Measurements from ENCODE around the gene HARS1. TPM values are rescaled to one million over a fixed set of nuclear protein-coding genes. Genes with fewer than 3 reads are reported as not detected.

The HARS1 gene
- total and polyA plus RNA-seq, 2 donors (not counting 1 experiment from before 2014, with no cell fraction given): 32.6 to 60.5 TPM

DNA sequence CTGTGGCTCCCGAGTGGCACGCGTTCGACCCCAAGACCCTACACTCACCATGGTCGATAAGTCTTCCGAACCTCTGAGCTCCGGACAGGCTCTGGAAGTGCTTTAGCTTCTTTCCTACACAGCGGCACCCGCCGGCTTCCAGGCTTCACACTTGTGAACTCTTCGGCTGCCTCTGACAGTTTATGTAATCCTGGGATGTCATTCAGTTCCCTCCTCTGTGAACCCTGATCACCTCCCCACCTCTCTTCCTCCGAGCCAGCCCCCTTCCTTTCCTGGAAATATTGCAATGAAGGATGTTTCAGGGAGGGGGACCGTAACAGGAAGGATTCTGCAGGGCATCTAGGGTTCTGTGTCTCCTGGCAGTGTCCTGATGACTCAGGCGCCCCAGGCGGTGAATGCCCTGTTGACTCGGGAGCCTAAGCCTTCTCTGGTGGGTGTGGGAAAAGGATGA lies 58.1 kb downstream of the HARS1 start, which contains the start of gene CD14:
Gene CD14, minus strand, starts transcription at position 155 of the 451 bp plus-strand sequence. Its CDS starts 104 bp downstream, at position 51.
- H3K27me3 Mint-ChIP-seq: peaks cover 17% of the 10 kb centered on the region
- ATAC-seq (ENCODE audit: low read depth) (no peak), DNase-seq (no peak)
- WGBS (ENCODE audit: insufficient coverage): 10% methylated on average over 9 of the region's 16 CpGs
- H3K36me3 ChIP-seq (replicated peaks in 1 of 2; ENCODE audit: control extremely low read depth in 1 of 2, control insufficient read depth in 1 of 2, extremely low read depth in 1 of 2, insufficient read depth in 2 of 2, low read length in 1 of 2): no peaks in the 10 kb centered on the region
- H3K4me3 Mint-ChIP-seq: peak within 1 kb of the TSS; percentile 95
- H3K27ac ChIP-seq (ENCODE audit: low read length in 2 of 2): no peak within 1 kb of the TSS
- peaks cover 0 to 8% (median 6%) of the 10 kb centered on the region in 3 donors for H3K9me3 ChIP-seq (ENCODE audit: control extremely low read depth in 1 of 3, control insufficient read depth in 2 of 3, insufficient read depth in 1 of 3, low read length in 2 of 3)
- H3K79me2 ChIP-seq (ENCODE audit: control insufficient read depth, insufficient read depth, low read length): no peaks in the 10 kb centered on the region
- H2AFZ ChIP-seq (ENCODE audit: insufficient read depth, low read depth, low read length, poor library complexity, severe bottlenecking): peak within 1 kb of the TSS; percentile 95
- H3K4me1 ChIP-seq (ENCODE audit: control insufficient read depth in 2 of 2, insufficient read depth in 2 of 2, low read length in 2 of 2): peaks cover 16 to 19% of the 10 kb centered on the region in 2 donors
- intact Hi-C loops (cut with micrococcal nuclease): no loop called here
- TF ChIP-seq CTCF (IDR thresholded peaks at IDR 0.05) (no peak), EZH2 (IDR thresholded peaks at IDR 0.05; ENCODE audit: borderline replicate concordance, insufficient read depth, low read depth, low read length, poor library complexity, severe bottlenecking) (no peak)
- H4K20me1 ChIP-seq (ENCODE audit: control insufficient read depth, insufficient read depth, low read length, poor library complexity, severe bottlenecking): no peaks in the 10 kb centered on the region
- peaks cover 0 to 37% (median 14%) of the 10 kb centered on the region in 4 experiments for H3K27me3 ChIP-seq (replicated peaks in 1 of 4; ENCODE audit: control extremely low read depth in 1 of 4, control insufficient read depth in 3 of 4, insufficient read depth in 4 of 4, low read length in 3 of 4)
- H3K27ac Mint-ChIP-seq: peak within 1 kb of the TSS; percentile 10
- ChIA-PET POLR2A (interaction anchor here (0.6 to 1.6 kb wide), 5 partner anchors 14 to 285 kb away, joined by 3 to 4 read pairs (median 4); partner anchors contain the start of genes EIF4EBP3, IK, NDUFA2 and WDR55), CTCF (interaction anchor here (0.6 to 1.1 kb wide), 3 partner anchors 86 to 281 kb away, joined by 3 to 4 read pairs (median 3); partner anchors contain the start of gene EIF4EBP3)
- H3K9ac ChIP-seq (ENCODE audit: low read length): peak within 1 kb of the TSS; percentile 71
- peak within 1 kb of the TSS; percentile 93 for H3K4me2 ChIP-seq (replicated peaks; ENCODE audit: low read depth, low read length, poor library complexity, severe bottlenecking)
- H3K4me3 ChIP-seq (ENCODE audit: control extremely low read depth in 1 of 5, extremely low read depth in 1 of 5, insufficient read depth in 1 of 5, low read depth in 2 of 5, low read length in 4 of 5): peak within 1 kb of the TSS; percentile 61 to 67 (median 66)
- peaks cover 1% of the 10 kb centered on the region for H3K9me3 Mint-ChIP-seq (ENCODE audit: insufficient read depth)
- peaks cover 21% of the 10 kb centered on the region for H3K4me1 Mint-ChIP-seq

Data from B cell (primary cell).